Tibial nerve (tissue), 4 donors: ENCODE measurements around the gene DPM2. TPM values are rescaled to one million over a fixed set of nuclear protein-coding genes. Genes with fewer than 3 reads are reported as not detected.

Experiments
- DNase-seq, 2 donors: peaks; one replicate each; pipeline ENCODE4 v3.0.0-alpha.2; 2019; ENCODE audit warnings: low spot score in 2 of 2
- H3K27ac ChIP-seq, 4 donors: fragments of 200-600 bp; sonication (generic) in 3 of 4; one replicate each; pipeline ENCODE4 v1.5.1; 2017 to 2019; ENCODE audit warnings: mild to moderate bottlenecking in 1 of 4
- H3K27me3 ChIP-seq, 2 donors: fragments of 200-600 bp; sonication (generic) in 1 of 2; one replicate each; pipeline versions ENCODE4 v1.5.1 to v1.6.0; 2017 to 2019
- H3K36me3 ChIP-seq, 3 donors: fragments of 200-600 bp; sonication (generic); one replicate each; pipeline ENCODE4 v1.5.1; 2018 to 2019
- H3K4me1 ChIP-seq, 4 donors: fragments of 200-600 bp; sonication (generic) in 3 of 4; one replicate each; pipeline ENCODE4 v1.5.1; 2017 to 2019
- H3K4me3 ChIP-seq, 4 donors: fragments of 200-600 bp; sonication (generic) in 3 of 4; one replicate each; pipeline ENCODE4 v1.5.1; 2017 to 2019; ENCODE audit warnings: mild to moderate bottlenecking in 1 of 4, moderate library complexity in 1 of 4
- H3K9me3 ChIP-seq, 4 donors: fragments of 200-600 bp; sonication (generic) in 3 of 4; one replicate each; pipeline ENCODE4 v1.5.1; 2017 to 2019
- EP300 ChIP-seq, 2 donors: sonication (generic); formaldehyde crosslinking; IDR thresholded peaks; one replicate each; pipeline ENCODE4 v1.6.1; 2017; ENCODE audit warnings: antibody characterized with exemption in 2 of 2, mild to moderate bottlenecking in 1 of 2
- POLR2A ChIP-seq, 2 donors: fragments of 450-650 bp; IDR thresholded peaks; one replicate each; pipeline ENCODE4 v1.6.1; 2017; ENCODE audit warnings: antibody characterized with exemption in 2 of 2, mild to moderate bottlenecking in 2 of 2, moderate library complexity in 2 of 2
- WGBS, 2 donors: methylation state at CpG; one replicate each; pipeline ENCODE4 v1.1.5; 2018; 5-methylcytosine and 5-hydroxymethylcytosine counted together
- total RNA-seq, 4 donors: library from RNA; depleted of rRNA; stranded (reverse); fragments of >200 nt; gene quantifications; one replicate each; pipeline ENCODE4 v1.1.0, GENCODE V29; 2016
- TF ChIP-seq, protein P1 (sequence below), 5 experiments: fragments of 200-600 bp in 3 of 5; fragments of 450-650 bp in 2 of 5; sonication (generic) in 3 of 5; IDR thresholded peaks; one replicate each; pipeline ENCODE4 v1.5.1; 2016 to 2019; ENCODE audit warnings: antibody characterized with exemption in 5 of 5, mild to moderate bottlenecking in 3 of 5, moderate library complexity in 2 of 5

The DPM2 gene
- total RNA-seq, 4 donors from 2014 or later = 9.0 to 21.9 (median 14.7) TPM

DNA sequence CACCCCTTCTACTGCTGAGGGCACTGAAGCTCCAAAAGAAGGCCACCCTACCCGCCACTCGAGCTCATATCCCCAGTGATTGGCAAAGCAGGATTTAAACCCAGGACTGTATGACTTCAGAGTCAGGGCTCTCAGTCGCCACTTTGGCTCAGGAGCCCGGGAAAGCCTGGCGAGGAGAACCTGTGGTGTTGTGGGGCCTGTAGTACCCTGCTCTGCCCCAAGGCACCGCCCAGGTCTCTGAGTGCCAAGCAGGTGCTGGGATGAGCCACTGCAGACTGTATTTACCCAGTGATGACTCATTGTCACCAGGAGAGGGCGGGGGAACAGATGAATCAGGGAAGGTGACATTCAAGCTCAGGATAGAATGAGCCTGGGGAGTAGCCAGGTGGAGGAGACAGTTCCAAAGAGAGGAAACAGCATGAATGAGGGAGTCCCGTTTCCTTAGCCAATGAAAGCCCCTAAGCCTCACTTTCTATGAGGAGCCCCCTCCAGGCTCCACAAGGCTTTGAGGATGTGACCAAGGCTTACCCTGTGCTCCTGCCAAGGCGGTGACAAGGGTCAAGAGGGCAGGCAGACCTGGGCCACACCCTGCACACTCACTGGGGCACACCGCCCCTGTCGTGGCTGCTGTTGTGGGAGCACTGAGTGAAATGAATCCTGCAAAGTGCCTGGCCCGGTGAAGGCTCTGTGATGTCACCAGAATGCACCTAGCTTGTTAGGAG, 17.8 kb upstream of the DPM2 start:
- 48 to 55% methylated on average over 12 of the region's 12 CpGs for WGBS, 2 donors
- Histone ChIP-seq H3K4me1 (peaks cover 0 to 87% (median 75%) of the 10 kb centered on the region in 4 donors), H3K9me3 (no peaks in the 10 kb centered on the region), H3K36me3 (no peaks in the 10 kb centered on the region), H3K4me3 (no peak overlapping the region), H3K27ac (peak overlapping the region; percentile 74 to 99 (median 90)), H3K27me3 (no peaks in the 10 kb centered on the region)
- TF ChIP-seq POLR2A (IDR thresholded peaks at IDR 0.05) (no peak), EP300 (IDR thresholded peaks at IDR 0.05) (no peak)
- TF ChIP-seq, protein P1, sequence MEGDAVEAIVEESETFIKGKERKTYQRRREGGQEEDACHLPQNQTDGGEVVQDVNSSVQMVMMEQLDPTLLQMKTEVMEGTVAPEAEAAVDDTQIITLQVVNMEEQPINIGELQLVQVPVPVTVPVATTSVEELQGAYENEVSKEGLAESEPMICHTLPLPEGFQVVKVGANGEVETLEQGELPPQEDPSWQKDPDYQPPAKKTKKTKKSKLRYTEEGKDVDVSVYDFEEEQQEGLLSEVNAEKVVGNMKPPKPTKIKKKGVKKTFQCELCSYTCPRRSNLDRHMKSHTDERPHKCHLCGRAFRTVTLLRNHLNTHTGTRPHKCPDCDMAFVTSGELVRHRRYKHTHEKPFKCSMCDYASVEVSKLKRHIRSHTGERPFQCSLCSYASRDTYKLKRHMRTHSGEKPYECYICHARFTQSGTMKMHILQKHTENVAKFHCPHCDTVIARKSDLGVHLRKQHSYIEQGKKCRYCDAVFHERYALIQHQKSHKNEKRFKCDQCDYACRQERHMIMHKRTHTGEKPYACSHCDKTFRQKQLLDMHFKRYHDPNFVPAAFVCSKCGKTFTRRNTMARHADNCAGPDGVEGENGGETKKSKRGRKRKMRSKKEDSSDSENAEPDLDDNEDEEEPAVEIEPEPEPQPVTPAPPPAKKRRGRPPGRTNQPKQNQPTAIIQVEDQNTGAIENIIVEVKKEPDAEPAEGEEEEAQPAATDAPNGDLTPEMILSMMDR (IDR thresholded peaks at IDR 0.05) = peak in 3 of 5 experiments; percentile 26 to 43 (median 38)
- no peak for DNase-seq

DNA sequence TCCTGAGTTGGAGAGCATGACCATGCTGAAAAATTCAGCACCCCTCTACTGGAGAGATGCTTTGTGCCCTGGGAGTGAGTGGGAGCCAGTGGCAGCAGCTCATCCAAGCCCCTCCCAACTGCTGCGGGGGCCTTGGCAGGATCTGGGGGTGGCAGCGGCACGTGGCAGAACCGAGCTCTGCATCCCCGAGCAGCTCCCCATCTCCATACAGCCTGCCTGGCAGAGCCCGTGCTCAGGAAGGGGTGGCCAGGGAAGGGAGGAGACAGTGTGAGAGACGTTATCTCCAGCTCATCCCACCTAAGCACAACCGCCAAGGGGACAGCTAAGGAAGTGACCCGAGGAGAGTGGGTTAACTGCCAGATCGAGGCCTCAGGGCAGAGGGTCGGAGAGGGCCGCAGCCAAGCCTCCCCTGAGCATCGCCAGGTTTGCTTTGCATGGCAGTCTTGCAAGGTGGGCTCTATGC, 17.2 kb upstream of the DPM2 start:
- no peak for DNase-seq
- peak overlapping the region; percentile 74 to 99 (median 90) for H3K27ac ChIP-seq
- no peaks in the 10 kb centered on the region for H3K9me3 ChIP-seq
- no peaks in the 10 kb centered on the region for H3K27me3 ChIP-seq
- H3K4me3 ChIP-seq = no peak overlapping the region
- no peaks in the 10 kb centered on the region for H3K36me3 ChIP-seq
- WGBS, 2 donors = 27 to 29% methylated on average over 7 to 13 of the region's 13 CpGs
- H3K4me1 ChIP-seq = peaks cover 0 to 87% (median 69%) of the 10 kb centered on the region in 4 donors
- TF ChIP-seq EP300 (IDR thresholded peaks at IDR 0.05) (peak in 1 of 2 donors; percentile 69), POLR2A (IDR thresholded peaks at IDR 0.05) (peak in 1 of 2 donors; percentile 26)
- TF ChIP-seq, protein P1 (IDR thresholded peaks at IDR 0.05) = no peak

GRCh38 chr9:127953768-127954505, 16.3 kb upstream of the DPM2 start:
- TF ChIP-seq EP300 (IDR thresholded peaks at IDR 0.05) (no peak), POLR2A (IDR thresholded peaks at IDR 0.05) (no peak)
- TF ChIP-seq, protein P1 (IDR thresholded peaks at IDR 0.05) = no peak
- Histone ChIP-seq H3K27ac (peak overlapping the region; percentile 74 to 99 (median 90)), H3K36me3 (no peaks in the 10 kb centered on the region), H3K4me1 (peaks cover 0 to 87% (median 67%) of the 10 kb centered on the region in 4 donors), H3K9me3 (no peaks in the 10 kb centered on the region), H3K27me3 (no peaks in the 10 kb centered on the region), H3K4me3 (no peak overlapping the region)
- DNase-seq = no peak
- 73 to 85% methylated on average over 17 of the region's 17 CpGs for WGBS, 2 donors

- H3K4me3 ChIP-seq = no peak overlapping the region
- no peak for DNase-seq
- peak overlapping the region; percentile 76 to 99 (median 90) for H3K27ac ChIP-seq
- H3K9me3 ChIP-seq = no peaks in the 10 kb centered on the region
- H3K27me3 ChIP-seq = no peaks in the 10 kb centered on the region
- TF ChIP-seq, protein P1 (IDR thresholded peaks at IDR 0.05) = no peak
- no peak for TF ChIP-seq POLR2A (IDR thresholded peaks at IDR 0.05)
- no peak for TF ChIP-seq EP300 (IDR thresholded peaks at IDR 0.05)
- H3K4me1 ChIP-seq = peaks cover 0 to 91% (median 68%) of the 10 kb centered on the region in 4 donors
- 39 to 53% methylated on average over 1 of the region's 1 CpG for WGBS, 2 donors
- no peaks in the 10 kb centered on the region for H3K36me3 ChIP-seq
These were observed 15.5 kb upstream of the DPM2 start for GRCh38 chr9:127953154-127953553.
